ENCODE results near the gene RAPGEF4.
"Not testable (repeated sequence)": the region's sequence is repeated elsewhere in the genome, so short reads cannot be mapped to it uniquely, and the experiment has no call there.

Gene RAPGEF4

DNA sequence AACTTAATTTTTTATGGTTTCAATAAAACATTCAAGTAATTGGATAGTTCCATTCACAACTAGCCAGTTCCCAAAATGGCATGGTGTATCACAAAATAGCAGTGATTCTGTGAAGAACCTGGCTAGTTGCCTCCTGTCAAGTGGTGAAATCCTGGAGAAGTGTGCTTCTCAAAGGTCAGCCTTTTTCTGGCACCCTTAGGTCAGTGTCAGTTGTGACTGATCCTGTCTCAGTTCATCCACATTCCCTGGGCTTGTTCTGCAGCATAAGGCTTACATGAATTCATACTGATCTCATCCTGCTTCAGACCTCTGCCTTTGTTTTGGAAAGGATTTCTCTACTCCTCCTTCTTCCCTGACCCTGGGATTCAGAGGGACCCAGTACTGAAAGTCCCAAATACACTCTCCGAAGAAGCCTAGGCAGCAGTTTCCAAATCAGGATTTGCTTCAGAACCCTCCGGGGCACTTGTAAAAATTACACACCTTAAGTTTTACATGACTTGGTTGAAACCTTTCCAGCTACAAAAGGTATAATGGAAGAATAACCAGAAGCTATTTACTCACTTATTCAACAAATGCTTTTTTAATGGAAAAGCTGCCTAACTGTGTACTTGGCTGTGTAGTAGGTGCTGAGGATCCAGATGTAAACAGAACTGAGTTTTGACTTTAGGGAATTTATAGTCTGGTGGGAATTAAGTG lies 351.0 kb downstream of the RAPGEF4 start:
- Mint-ChIP-seq H3K27ac (no peak overlapping the region), H3K36me3 (ENCODE audit: low read depth) (no peaks in the 10 kb centered on the region), H3K4me3 (no peak overlapping the region), H3K27me3 (peaks cover 34% of the 10 kb centered on the region), H3K4me1 (ENCODE audit: low read depth) (no peaks in the 10 kb centered on the region), H3K9me3 (no peaks in the 10 kb centered on the region)

DNA sequence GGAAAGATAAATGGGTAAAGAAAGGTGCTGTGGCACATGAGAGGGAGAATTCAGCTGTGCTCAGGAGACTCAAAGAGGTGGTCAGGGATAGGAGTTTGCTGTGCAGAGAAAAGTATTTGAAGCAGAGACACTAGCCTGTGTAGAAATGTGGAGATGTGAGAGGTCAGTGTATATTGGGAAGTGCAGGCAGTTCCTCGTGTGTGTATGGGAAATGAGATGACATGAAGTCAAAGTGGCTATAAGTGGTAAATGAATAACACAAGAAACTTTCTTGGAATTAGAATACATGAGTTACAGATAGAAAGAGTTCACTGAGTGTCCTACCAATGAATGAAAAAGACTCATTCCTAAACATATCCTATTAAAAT lies 351.6 kb downstream of the RAPGEF4 start:
- peaks cover 33% of the 10 kb centered on the region for H3K27me3 Mint-ChIP-seq
- no peak overlapping the region for H3K27ac Mint-ChIP-seq
- H3K4me3 Mint-ChIP-seq = no peak overlapping the region
- no peaks in the 10 kb centered on the region for H3K4me1 Mint-ChIP-seq (ENCODE audit: low read depth)
- no peaks in the 10 kb centered on the region for H3K9me3 Mint-ChIP-seq
- H3K36me3 Mint-ChIP-seq (ENCODE audit: low read depth) = peaks cover 4% of the 10 kb centered on the region

DNA sequence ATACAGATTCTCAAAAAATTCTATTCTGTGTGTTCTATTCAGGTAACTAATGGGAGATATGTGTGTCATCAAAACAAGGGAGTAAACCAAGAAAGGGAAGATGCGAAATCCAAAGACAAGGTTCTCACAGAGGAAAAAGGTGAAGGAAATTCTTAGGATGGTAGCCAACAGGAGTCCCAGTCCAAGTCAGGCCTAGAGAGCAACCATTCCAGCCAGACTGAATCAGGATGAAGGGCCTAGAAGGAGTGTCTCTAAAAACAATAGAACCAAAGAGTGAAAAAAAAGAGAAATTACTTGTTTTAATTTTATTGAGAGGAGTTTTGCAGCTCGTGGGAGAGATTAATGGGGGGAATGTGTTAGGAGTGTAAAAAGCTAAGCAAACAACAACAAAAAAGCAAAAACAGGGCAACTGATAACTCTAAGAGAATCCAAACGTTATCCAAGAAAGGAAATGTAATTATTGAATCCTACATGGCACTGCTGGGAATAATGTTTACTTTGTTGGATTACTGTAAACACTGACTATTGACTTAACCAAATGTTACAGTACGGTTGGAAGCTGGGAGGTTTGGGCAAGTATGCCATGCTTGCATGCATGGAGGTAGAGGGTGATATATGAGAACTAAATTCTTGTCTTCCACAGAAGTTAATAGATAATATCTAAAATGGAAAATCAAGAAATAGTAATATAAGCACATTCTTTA lies 352.3 kb downstream of the RAPGEF4 start:
- peaks cover 7% of the 10 kb centered on the region for H3K36me3 Mint-ChIP-seq (ENCODE audit: low read depth)
- peaks cover 27% of the 10 kb centered on the region for H3K27me3 Mint-ChIP-seq
- H3K9me3 Mint-ChIP-seq = no peaks in the 10 kb centered on the region
- H3K27ac Mint-ChIP-seq = no peak overlapping the region
- no peak overlapping the region for H3K4me3 Mint-ChIP-seq
- H3K4me1 Mint-ChIP-seq (ENCODE audit: low read depth) = no peaks in the 10 kb centered on the region

DNA sequence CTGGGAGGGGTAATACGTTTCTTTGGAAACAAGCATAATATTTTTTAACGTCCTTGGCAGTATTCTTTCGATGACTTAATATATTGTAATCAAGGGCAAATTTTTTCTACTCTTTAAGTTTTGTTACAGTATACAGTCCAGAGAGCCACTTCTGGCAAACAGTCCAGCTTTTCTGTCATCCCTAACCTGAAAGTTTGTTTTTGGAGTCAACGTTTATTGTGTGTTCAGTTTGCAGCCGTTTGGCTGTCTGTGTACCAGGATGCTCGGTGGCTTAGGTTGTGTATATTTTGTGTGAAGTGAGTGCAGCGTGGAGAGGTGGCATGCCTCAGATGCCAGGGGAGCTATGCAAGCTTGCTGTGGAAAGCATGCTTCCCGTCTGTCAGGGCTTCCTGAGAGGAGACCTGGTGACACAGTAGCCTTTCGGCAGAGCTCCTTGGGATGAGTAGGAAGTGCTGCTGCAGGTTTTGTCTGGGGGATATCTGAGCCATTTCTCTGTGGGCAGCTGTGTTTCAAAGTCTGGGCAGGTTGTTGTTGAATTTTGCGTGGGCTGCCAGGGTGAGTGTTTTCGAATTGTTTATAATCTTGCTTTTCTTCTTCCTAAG lies 354.7 kb downstream of the RAPGEF4 start:
- Mint-ChIP-seq H3K27ac (no peak overlapping the region), H3K4me3 (no peak overlapping the region), H3K27me3 (peaks cover 20% of the 10 kb centered on the region), H3K36me3 (ENCODE audit: low read depth) (peaks cover 7% of the 10 kb centered on the region), H3K4me1 (ENCODE audit: low read depth) (no peaks in the 10 kb centered on the region), H3K9me3 (no peaks in the 10 kb centered on the region)

DNA sequence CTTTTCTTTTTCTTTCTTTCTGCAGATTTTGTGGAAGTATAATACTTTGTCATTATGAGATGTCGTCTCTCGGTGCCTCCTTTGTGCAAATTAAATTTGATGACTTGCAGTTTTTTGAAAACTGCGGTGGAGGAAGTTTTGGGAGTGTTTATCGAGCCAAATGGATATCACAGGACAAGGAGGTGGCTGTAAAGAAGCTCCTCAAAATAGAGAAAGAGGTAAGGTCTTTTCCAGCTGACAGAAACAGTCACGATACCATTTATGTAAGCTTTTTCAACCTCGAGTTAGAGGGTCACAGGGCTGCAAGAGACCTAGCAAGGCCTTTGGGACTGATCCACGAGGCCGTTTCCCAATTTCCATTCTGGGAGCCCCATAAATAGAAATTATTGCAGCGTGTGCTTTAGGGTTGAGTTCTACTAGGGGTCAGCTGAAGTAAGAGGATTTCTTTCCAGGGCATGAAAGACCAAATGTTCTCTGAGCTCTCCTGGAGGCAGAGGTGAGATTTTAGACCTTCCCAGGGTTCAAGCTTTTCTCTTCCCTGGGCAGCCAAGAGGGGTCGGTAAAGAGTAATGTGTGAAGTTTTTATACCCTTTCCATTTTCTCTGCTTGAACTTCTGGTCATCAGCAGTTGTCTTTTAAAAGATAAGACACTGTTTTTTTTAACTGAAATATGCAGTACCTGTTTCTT lies 355.5 kb downstream of the RAPGEF4 start:
- no peaks in the 10 kb centered on the region for H3K4me1 Mint-ChIP-seq (ENCODE audit: low read depth)
- no peak overlapping the region for H3K27ac Mint-ChIP-seq
- H3K27me3 Mint-ChIP-seq = peaks cover 20% of the 10 kb centered on the region
- no peaks in the 10 kb centered on the region for H3K9me3 Mint-ChIP-seq
- H3K36me3 Mint-ChIP-seq (ENCODE audit: low read depth) = peaks cover 7% of the 10 kb centered on the region
- no peak overlapping the region for H3K4me3 Mint-ChIP-seq

DNA sequence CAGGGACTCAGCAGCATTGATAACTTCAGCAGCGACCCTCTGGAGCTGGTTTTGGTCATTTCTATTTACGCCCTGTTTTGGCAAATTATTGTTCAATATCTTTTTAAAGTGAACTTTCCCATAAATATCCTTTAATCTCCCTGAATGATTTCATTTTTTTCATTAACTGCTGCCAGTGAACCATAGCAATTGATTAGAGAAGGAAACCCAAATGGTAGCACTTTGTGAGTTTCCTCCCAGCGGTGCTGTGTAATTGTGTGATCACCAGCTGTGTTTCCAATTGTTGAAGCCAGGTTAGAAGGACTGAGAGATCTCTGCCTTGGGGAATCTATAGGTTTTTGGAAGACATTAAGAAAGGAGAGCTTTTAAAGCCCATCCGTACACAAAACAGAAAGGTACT lies 356.3 kb downstream of the RAPGEF4 start:
- no peaks in the 10 kb centered on the region for H3K9me3 Mint-ChIP-seq
- no peak overlapping the region for H3K27ac Mint-ChIP-seq
- no peaks in the 10 kb centered on the region for H3K4me1 Mint-ChIP-seq (ENCODE audit: low read depth)
- H3K27me3 Mint-ChIP-seq = peaks cover 19% of the 10 kb centered on the region
- peaks cover 11% of the 10 kb centered on the region for H3K36me3 Mint-ChIP-seq (ENCODE audit: low read depth)
- H3K4me3 Mint-ChIP-seq = no peak overlapping the region

DNA sequence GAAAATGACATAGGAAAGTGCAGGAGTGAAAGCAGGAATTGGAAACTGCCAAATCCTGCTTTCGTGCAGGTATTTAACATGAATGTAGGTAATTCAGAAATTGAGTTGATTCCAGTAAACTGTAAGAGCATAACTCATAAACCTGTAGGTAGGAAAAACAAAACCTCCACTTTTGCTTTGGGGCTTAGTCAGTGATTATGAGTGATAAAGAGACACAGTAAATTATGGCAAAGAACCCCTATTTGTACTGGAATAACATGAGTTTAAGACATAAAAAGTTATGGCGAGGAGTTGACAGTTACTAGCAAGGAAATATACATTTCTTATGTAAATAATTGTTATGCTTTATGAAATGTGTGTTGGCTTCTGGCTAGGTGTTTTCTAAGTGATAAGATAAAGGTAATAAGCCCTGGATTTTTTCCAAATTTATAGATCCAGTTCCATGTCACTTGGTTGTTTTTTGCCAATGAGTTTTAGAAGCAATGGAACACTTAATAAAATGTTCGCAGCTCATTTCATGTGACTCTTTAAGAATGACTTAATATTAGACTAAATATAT lies 357.3 kb downstream of the RAPGEF4 start:
- no peak overlapping the region for H3K4me3 Mint-ChIP-seq
- no peaks in the 10 kb centered on the region for H3K4me1 Mint-ChIP-seq (ENCODE audit: low read depth)
- H3K27ac Mint-ChIP-seq = no peak overlapping the region
- H3K9me3 Mint-ChIP-seq = no peaks in the 10 kb centered on the region
- H3K36me3 Mint-ChIP-seq (ENCODE audit: low read depth) = peaks cover 11% of the 10 kb centered on the region
- peaks cover 12% of the 10 kb centered on the region for H3K27me3 Mint-ChIP-seq

DNA sequence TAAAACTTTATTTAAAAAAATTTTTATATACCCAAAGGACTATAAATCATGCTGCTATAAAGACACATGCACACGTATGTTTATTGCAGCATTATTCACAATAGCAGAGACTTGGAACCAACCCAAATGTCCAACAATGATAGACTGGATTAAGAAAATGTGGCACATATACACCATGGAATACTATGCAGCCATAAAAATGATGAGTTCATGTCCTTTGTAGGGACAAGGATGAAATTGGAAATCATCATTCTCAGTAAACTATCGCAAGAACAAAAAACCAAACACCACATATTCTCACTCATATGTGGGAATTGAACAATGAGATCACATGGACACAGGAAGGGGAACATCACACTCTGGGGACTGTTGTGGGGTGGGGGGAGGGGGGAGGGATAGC lies 358.0 kb downstream of the RAPGEF4 start:
- H3K4me3 Mint-ChIP-seq; H3K4me1 Mint-ChIP-seq (ENCODE audit: low read depth); H3K9me3 Mint-ChIP-seq; H3K27ac Mint-ChIP-seq: not testable (repeated sequence)
- H3K27me3 Mint-ChIP-seq = peaks cover 11% of the 10 kb centered on the region
- H3K36me3 Mint-ChIP-seq (ENCODE audit: low read depth) = peaks cover 11% of the 10 kb centered on the region

DNA sequence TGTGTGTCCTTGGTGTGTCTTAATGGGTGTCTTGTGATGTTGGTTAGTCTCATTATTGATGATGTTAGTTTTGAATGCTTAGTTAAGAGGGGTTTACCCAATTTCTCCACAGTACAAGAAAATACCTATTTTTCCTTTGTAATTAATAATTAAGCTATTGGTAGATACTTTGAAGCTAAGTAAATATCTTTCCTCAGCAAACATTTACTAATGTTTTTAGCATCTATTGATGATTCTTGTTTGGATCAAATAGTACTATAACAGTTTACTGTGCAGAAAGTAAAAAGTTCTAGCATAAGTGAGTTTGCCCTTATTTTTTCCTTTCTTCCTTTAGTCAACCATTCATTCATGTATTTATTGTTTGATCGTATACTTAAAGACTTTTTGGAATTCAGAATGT lies 359.1 kb downstream of the RAPGEF4 start:
- no peak overlapping the region for H3K27ac Mint-ChIP-seq
- no peak overlapping the region for H3K4me3 Mint-ChIP-seq
- peaks cover 11% of the 10 kb centered on the region for H3K36me3 Mint-ChIP-seq (ENCODE audit: low read depth)
- no peaks in the 10 kb centered on the region for H3K9me3 Mint-ChIP-seq
- no peaks in the 10 kb centered on the region for H3K4me1 Mint-ChIP-seq (ENCODE audit: low read depth)
- peaks cover 8% of the 10 kb centered on the region for H3K27me3 Mint-ChIP-seq

DNA sequence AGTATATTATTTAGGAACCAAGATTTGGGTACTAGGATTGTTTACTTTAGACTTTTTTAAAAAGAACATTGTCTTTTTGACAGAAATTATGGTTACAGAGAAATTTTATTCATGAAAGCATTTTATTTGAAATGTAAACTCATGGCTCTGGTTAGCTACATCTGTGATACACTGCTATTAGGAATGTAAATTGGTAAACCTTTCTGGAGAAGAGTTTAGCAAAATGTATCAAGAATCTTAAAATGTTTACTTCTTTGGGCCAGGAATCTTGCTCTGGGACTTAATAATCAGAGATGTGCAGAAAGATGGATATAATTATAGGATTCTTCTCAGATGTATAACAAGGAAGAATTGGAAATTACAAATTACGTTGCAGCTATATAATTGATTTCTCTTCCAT lies 359.7 kb downstream of the RAPGEF4 start:
- H3K9me3 Mint-ChIP-seq = no peaks in the 10 kb centered on the region
- no peak overlapping the region for H3K4me3 Mint-ChIP-seq
- no peak overlapping the region for H3K27ac Mint-ChIP-seq
- peaks cover 11% of the 10 kb centered on the region for H3K36me3 Mint-ChIP-seq (ENCODE audit: low read depth)
- peaks cover 6% of the 10 kb centered on the region for H3K27me3 Mint-ChIP-seq
- H3K4me1 Mint-ChIP-seq (ENCODE audit: low read depth) = no peaks in the 10 kb centered on the region

DNA sequence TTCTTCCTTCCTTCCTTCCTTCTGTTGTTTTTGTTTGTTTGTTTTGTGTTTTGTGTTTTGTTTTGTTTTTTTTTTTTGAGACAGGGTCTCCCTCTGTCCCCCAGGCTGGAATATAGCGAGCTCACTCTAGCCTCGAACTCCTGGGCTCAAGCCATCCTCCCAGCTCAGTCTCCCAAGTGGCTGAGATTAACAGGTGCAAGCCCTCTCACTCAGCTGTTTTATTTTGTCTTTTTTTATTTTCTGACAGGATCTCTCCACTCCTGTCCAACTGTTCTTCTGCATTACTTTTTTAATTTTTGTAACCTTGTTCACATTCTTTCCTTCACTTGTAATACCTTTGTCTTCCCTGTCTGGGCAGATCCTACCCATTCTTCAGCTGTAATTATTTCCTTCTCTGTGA lies 363.6 kb downstream of the RAPGEF4 start:
- Mint-ChIP-seq H3K27me3 (no peaks in the 10 kb centered on the region), H3K36me3 (ENCODE audit: low read depth) (peaks cover 4% of the 10 kb centered on the region), H3K4me1 (ENCODE audit: low read depth) (peaks cover 6% of the 10 kb centered on the region), H3K4me3 (no peak overlapping the region), H3K9me3 (no peaks in the 10 kb centered on the region), H3K27ac (no peak overlapping the region)

DNA sequence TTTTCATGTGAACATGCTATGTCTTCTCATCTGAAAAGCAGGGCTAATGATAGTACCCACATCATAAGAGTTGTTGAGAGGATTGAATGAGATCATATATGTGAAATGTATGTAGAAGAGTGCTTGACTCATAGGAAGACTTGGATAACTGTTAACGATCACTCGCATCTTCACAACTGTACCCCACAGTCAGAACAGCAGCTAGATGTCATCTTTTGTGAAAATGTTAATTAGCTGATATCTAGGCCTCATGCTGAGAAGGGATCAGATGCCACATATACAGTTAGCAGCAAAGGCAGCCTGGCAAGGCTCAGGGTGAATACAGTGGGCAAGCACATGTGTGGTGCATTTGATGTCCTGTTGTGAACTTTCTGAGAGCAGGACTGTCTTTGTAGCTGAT lies 364.2 kb downstream of the RAPGEF4 start:
- peaks cover 6% of the 10 kb centered on the region for H3K4me1 Mint-ChIP-seq (ENCODE audit: low read depth)
- no peak overlapping the region for H3K27ac Mint-ChIP-seq
- H3K36me3 Mint-ChIP-seq (ENCODE audit: low read depth) = peaks cover 4% of the 10 kb centered on the region
- H3K4me3 Mint-ChIP-seq = no peak overlapping the region
- H3K27me3 Mint-ChIP-seq = no peaks in the 10 kb centered on the region
- H3K9me3 Mint-ChIP-seq = no peaks in the 10 kb centered on the region

DNA sequence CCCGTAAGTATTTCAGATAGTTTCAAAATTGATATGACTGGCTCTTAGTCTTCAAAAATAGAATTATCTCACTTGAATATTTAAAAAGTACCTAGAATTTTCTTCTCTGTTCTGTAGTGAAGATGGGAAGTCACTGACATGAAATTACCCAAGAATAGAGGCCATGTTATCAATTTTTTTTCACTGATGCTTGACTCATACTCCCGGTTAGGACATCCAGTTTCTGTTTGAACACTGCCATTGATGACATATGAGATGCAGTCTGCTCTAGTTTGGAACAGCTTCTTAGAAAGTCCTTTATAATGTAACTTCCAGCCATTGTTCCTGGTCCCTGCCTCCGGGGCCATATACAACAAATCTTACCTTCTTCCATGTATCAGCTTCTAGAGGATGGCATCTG lies 366.0 kb downstream of the RAPGEF4 start:
- Mint-ChIP-seq H3K36me3 (ENCODE audit: low read depth) (peaks cover 2% of the 10 kb centered on the region), H3K4me1 (ENCODE audit: low read depth) (peaks cover 6% of the 10 kb centered on the region), H3K4me3 (no peak overlapping the region), H3K27ac (peak overlapping the region; percentile 50), H3K9me3 (no peaks in the 10 kb centered on the region), H3K27me3 (no peaks in the 10 kb centered on the region)

Data from stimulated activated naive CD8-positive, alpha-beta T cell treated with anti-CD3 and anti-CD28 coated beads, Interleukin-15, Interleukin-2, amounts not matched to agents 100 ng/mL and 50 ng/mL, for 24 hours (primary cell).